GM12892 (cell line): Measurements from ENCODE around the gene PPP2R5C.

ENCODE experiments used
- DNase-seq: peaks from one replicate; pipeline ENCODE4 v3.0.0; 2011; ENCODE audit not compliant: insufficient read length
- FAIRE-seq: peaks from 2 replicates; lab custom pipeline; 2011; peaks lifted over from hg19 to GRCh38; lab: Jason Lieb, UNC
- POLR2A ChIP-seq: IDR thresholded peaks from 2 replicates; pipeline ENCODE4 v1.6.1; 2011; ENCODE audit warnings: low read depth, low read length, control low read depth
- POLR2AphosphoS5 ChIP-seq: IDR thresholded peaks from 2 replicates; pipeline ENCODE4 v1.6.1; 2011; ENCODE audit warnings: low read depth, low read length, control low read depth
- TAF1 ChIP-seq: IDR thresholded peaks from 2 replicates; pipeline ENCODE4 v1.6.1; 2011; ENCODE audit warnings: low read depth, mild to moderate bottlenecking, control low read depth, low read length, borderline replicate concordance

PPP2R5C gene

GRCh38 chr14:101760138-101761011 lies 1.1 kb upstream of the PPP2R5C start:
- peak; percentile 81 for DNase-seq
- FAIRE-seq, result peak; percentile 93
- TF ChIP-seq TAF1 (no peak), POLR2AphosphoS5 (no peak), POLR2A (no peak)

DNA sequence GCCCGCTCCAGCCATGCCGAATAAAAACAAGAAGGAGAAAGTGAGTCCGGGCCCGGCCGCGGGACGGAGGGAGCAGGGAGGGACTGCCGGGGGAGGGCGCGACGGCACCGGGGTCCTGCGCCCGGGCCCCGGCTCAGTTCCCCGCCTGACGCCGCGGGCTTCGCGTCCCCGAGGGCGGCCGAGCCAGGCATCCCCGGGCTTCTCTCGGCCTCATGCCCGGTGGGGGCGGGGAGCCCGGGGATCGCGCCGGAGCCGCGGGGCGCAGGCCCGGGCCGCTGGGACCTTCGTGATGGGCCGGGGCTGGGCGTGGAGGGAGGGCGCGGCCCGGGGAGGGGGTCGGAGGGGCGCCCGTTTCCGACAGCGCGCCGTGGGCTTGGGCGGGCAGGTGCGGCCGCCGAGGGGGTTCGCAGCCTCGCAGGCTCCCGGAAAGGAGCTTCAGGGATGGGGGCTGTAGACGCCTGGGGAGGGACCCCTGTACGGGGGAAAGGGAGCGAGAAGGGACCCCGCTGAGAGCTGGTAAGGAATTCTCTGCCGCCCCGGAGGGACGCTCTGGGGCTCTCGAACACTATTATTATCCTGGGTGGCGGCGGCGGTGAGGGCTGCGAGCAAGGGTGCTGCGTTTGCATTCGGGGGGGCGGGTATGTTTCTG lies 496 bp downstream of the PPP2R5C start:
- peak; percentile 55 for DNase-seq
- FAIRE-seq, result no peak
- TF ChIP-seq POLR2A (no peak), POLR2AphosphoS5 (no peak), TAF1 (no peak)

DNA sequence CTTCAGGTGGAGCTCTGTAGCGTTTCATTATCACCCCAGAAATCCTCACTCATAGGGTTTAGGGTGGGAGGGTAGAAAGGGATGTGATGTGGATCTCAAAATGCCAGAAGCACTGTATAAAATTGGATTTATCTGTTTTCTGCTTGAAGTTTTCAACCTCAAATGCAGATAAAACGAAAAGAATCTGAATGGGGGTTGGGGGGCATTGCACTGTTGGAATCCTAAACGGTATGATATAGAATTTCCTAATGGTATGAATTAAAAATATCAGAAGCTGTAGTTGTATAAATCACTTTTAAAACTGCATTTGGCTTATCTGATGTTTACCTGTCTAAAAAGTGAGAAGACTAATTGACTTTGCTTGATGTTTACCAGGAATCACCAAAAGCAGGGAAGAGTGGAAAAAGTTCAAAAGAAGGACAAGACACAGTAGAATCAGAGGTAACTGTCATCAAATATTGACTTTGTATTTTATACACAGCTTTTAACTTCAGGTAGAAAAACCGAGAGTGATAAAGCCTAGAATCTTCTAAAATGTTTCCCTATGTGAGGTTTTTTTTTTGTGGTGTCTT lies 1.1 kb downstream of the PPP2R5C start:
- no peak for TF ChIP-seq POLR2AphosphoS5
- TF ChIP-seq TAF1, result no peak
- TF ChIP-seq POLR2A, result no peak
- DNase-seq (no peak), FAIRE-seq (peak; percentile 17)

- TF ChIP-seq POLR2A (no peak), POLR2AphosphoS5 (no peak), TAF1 (no peak)
- no peak for DNase-seq
- no peak for FAIRE-seq
Observed at GRCh38 chr14:101763941-101764709, 2.6 kb downstream of the PPP2R5C start.

DNA sequence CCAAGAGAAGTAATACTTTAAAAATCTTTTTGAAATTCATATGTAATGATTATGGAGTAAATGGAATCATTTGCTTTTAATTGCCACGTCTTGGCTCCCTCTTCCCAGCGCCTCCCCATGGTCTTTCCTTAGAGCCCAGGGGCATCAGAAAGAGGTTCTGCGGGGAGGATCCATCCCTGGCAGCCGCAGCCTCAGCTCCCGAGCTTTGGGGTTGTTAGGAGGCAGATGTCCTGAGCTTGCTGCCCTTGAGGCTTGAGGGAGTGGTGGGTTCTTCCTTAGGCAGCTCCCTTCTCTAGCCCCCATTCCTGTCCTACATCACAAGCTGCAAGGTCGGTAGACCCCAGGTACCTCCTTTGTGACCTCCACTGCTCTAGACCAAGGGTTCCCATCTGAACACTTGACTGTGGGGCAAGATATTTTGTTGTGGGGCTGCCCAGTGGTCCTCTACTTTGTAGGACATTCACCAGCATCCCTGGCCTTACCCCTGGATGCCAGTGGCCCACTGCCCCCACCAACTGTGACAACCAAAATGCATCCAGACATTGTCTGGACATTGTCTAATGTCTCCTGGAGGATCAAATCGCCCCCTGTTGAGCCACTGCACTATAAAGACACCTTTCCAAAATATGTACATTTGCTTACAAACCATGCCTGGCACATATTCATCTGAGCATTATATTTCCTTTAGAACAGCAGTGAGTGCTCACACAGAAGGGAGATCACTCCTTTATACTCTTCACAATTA lies 6.3 kb downstream of the PPP2R5C start:
- TF ChIP-seq POLR2AphosphoS5, result no peak
- no peak for TF ChIP-seq POLR2A
- no peak for TF ChIP-seq TAF1
- FAIRE-seq, result no peak
- no peak for DNase-seq

DNA sequence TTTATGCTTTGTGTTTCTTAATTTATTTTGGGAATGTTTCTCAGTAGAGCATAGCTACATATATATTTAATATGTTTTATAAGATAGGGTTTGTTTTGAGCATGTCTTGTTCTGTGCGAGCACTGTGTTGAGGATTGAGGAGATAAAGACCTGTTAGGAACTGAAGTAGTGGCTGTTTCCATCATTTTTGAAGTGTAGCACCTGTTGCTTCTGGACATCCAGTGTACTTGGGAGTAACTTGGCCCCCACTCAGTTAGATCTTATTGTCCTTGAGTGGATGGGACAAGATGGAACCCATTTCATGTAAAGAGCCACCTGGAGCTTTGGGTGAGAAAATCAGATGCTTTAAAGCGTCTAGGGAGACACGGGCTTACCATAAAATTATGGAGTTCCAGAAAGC lies 8.7 kb downstream of the PPP2R5C start:
- FAIRE-seq, result no peak

DNA sequence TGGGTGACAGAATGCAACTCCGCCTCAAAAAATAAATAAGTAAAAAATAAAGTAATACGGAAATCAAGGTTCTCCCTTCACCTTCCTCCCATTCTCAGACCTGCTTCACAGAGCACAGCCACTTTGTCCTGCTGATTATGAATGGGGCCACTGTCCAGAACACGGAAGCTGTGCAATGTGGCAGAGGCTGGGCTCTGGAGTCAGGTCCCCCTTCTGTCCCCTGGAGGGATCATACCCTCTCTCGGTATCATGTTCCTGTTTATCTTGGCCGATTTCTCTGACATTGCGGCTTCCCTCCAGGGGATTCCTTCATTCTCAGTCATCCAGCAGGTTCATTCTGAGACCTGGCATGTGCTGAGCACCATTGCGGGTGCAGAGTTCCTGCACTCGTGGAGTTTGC lies 11.3 kb downstream of the PPP2R5C start:
- TF ChIP-seq TAF1, result no peak
- TF ChIP-seq POLR2A, result no peak
- no peak for TF ChIP-seq POLR2AphosphoS5
- DNase-seq (no peak), FAIRE-seq (no peak)

More for the DNA sequence above, 8.7 kb downstream of the PPP2R5C start:
- no peak for DNase-seq
- TF ChIP-seq POLR2AphosphoS5 (no peak), POLR2A (no peak), TAF1 (no peak)

- DNase-seq (no peak), FAIRE-seq (no peak)
- no peak for TF ChIP-seq POLR2A
- no peak for TF ChIP-seq TAF1
- TF ChIP-seq POLR2AphosphoS5, result no peak
Observed at GRCh38 chr14:101773378-101773777, 11.9 kb downstream of the PPP2R5C start.

DNA sequence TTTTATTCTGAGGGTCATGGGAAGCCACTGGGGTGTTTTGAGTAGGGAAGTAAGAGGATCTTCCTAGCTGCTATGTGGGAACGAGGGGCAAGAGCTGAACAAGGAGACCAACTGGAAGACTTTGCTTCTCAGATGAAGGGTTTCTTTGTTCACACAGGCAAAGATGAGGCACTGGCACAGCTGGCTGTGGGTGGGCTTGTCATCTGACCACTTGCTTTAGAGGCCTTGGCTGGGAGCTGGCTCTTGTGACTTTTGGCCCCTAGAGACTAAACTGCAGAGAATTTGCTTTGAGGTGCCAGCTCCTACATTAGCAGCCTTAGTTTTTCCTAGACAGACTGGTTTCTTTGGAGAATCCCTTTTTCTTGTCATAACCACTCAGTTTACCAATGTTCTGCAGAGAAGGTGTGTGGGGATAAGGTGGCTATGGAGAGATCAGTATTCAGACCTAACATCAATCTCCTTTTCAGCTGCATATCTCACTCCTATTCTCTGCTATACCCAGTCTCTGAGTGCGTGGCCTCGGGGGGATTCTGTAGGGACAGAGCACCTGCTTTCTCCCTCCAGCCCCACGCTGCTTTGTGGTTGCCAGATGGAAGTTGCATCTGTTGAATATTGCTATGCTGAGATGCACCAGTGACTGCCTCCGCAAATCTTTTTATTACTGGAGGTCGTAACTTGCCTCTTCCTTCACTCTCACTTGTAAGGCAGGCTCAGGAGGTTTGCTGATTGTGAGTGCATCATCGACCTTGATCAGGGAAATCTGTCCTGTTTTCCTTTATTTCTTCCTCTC lies 12.7 kb downstream of the PPP2R5C start:
- TF ChIP-seq POLR2A, result no peak
- no peak for TF ChIP-seq POLR2AphosphoS5
- TF ChIP-seq TAF1, result no peak
- no peak for DNase-seq
- peak; percentile 66 for FAIRE-seq

- no peak for DNase-seq
- no peak for TF ChIP-seq POLR2AphosphoS5
- no peak for TF ChIP-seq POLR2A
- no peak for TF ChIP-seq TAF1
- peak; percentile 27 for FAIRE-seq
Observed at GRCh38 chr14:101774814-101775213, 13.3 kb downstream of the PPP2R5C start.
